Activated T-helper 17 cell treated with anti-CD3 and anti-CD28 coated beads, Interleukin-2, amount 50 U/mL, for 72 hours (primary cell): ENCODE results near the gene UGT1A10. TPM values are rescaled to one million over a fixed set of nuclear protein-coding genes. Genes with fewer than 3 reads are reported as not detected.
"Not testable (repeated sequence)": the region's sequence is repeated elsewhere in the genome, so short reads cannot be mapped to it uniquely, and the experiment has no call there.

Experiments
- ATAC-seq: fragments of 150-1000 bp; cut with Tn5 transposase; replicated peaks from 2 replicates; pipeline ENCODE4 v1.10.0; 2021; ENCODE audit warnings: mild to moderate bottlenecking, moderate library complexity
- H3K27ac Mint-ChIP-seq: one replicate; pipeline ENCODE4 v1.8.0; 2022; ENCODE audit warnings: mixed read lengths
- H3K27me3 Mint-ChIP-seq: one replicate; pipeline ENCODE4 v1.8.0; 2022; ENCODE audit warnings: mixed read lengths
- H3K36me3 Mint-ChIP-seq: one replicate; pipeline ENCODE4 v1.8.0; 2022; ENCODE audit warnings: low read depth, mild to moderate bottlenecking, mixed read lengths
- H3K4me1 Mint-ChIP-seq: one replicate; pipeline ENCODE4 v1.8.0; 2022; ENCODE audit warnings: mixed read lengths
- H3K4me3 Mint-ChIP-seq: one replicate; pipeline ENCODE4 v1.8.0; 2022; ENCODE audit warnings: mild to moderate bottlenecking, mixed read lengths
- H3K9me3 Mint-ChIP-seq: one replicate; pipeline ENCODE4 v1.8.0; 2022; ENCODE audit warnings: mixed read lengths
- total RNA-seq, 2 donors: library from RNA; stranded (reverse); gene quantifications; one replicate each; pipeline ENCODE4 v1.2.3, GENCODE V29; 2022

Gene UGT1A10
- total RNA-seq, 2 donors from 2014 or later = 0.16 TPM; not detected in 1

DNA sequence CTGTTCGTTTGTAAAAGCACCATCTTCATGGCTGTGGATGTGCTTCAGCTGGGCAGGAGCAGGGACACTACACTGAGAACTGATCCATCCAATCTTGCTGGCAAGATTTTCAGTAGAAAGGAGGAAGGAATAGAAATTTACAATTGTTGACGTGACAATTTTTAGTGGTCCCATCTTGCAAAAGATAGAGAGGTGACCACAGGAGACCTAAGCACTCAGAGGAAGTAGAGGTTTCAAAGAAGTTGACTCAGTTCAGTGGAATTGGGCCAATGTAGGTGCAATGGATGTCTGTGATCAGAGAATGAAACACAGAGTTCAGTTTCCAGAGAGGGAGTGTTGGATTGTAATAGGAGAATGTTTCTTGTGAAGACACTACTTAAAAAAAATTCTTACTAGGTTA lies 77.9 kb downstream of the UGT1A10 start:
- Mint-ChIP-seq H3K4me1 (no peaks in the 10 kb centered on the region), H3K27me3 (peaks cover 53% of the 10 kb centered on the region), H3K9me3 (no peaks in the 10 kb centered on the region), H3K36me3 (no peaks in the 10 kb centered on the region), H3K27ac (no peak overlapping the region), H3K4me3 (no peak overlapping the region)
- ATAC-seq = no peak

GRCh38 chr2:233718552-233718951 lies 82.3 kb downstream of the UGT1A10 start, which contains the start of gene UGT1A4:
TSS of gene UGT1A4 (plus strand) at chr2:233718736. CDS start at chr2:233718821, 85 bp downstream.
- no peaks in the 10 kb centered on the region for H3K4me1 Mint-ChIP-seq
- no peaks in the 10 kb centered on the region for H3K9me3 Mint-ChIP-seq
- no peak for ATAC-seq
- no peaks in the 10 kb centered on the region for H3K36me3 Mint-ChIP-seq
- peaks cover 40% of the 10 kb centered on the region for H3K27me3 Mint-ChIP-seq
- H3K27ac Mint-ChIP-seq = no peak within 1 kb of the TSS
- no peak within 1 kb of the TSS for H3K4me3 Mint-ChIP-seq

DNA sequence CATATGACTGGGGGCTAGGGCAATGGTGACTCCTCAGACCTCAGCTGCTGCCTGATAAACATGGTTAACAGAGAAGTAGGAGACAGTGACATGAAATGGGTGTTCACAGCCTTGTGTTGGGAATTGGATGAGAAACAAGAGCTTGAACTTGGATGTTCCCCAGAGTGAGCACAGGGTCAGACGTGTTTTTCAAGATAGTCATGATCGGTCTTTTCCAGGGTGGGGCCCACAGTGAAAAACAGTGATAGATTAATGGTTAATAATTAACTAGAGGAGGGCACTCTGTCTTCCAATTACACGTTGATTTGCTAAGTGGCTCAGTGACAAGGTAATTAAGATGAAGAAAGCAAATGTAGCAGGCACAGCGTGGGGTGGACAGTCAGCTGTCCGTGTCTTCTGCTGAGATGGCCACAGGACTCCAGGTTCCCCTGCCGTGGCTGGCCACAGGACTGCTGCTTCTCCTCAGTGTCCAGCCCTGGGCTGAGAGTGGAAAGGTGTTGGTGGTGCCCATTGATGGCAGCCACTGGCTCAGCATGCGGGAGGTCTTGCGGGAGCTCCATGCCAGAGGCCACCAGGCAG lies 92.6 kb downstream of the UGT1A10 start, which contains the start of gene UGT1A3:
Gene UGT1A3 (plus strand): TSS at position 320 of the 579 bp plus-strand sequence. CDS start 85 bp downstream, at position 405.
- Mint-ChIP-seq H3K36me3 (no peaks in the 10 kb centered on the region), H3K27ac (no peak within 1 kb of the TSS), H3K4me1 (no peaks in the 10 kb centered on the region), H3K27me3 (peaks cover 27% of the 10 kb centered on the region), H3K4me3 (no peak within 1 kb of the TSS), H3K9me3 (no peaks in the 10 kb centered on the region)
- ATAC-seq = no peak

- H3K27me3 Mint-ChIP-seq = peaks cover 38% of the 10 kb centered on the region
- not testable (repeated sequence) for H3K27ac Mint-ChIP-seq, H3K4me1 Mint-ChIP-seq, H3K9me3 Mint-ChIP-seq, H3K4me3 Mint-ChIP-seq, ATAC-seq, H3K36me3 Mint-ChIP-seq
Observed at GRCh38 chr2:233736868-233737653, 100.8 kb downstream of the UGT1A10 start.

- H3K9me3 Mint-ChIP-seq = no peaks in the 10 kb centered on the region
- H3K4me3 Mint-ChIP-seq = no peak overlapping the region
- H3K4me1 Mint-ChIP-seq = no peaks in the 10 kb centered on the region
- H3K27me3 Mint-ChIP-seq = peaks cover 21% of the 10 kb centered on the region
- ATAC-seq = no peak
- H3K36me3 Mint-ChIP-seq = no peaks in the 10 kb centered on the region
- H3K27ac Mint-ChIP-seq = no peak overlapping the region
Observed at GRCh38 chr2:233740870-233741269, 104.6 kb downstream of the UGT1A10 start.

DNA sequence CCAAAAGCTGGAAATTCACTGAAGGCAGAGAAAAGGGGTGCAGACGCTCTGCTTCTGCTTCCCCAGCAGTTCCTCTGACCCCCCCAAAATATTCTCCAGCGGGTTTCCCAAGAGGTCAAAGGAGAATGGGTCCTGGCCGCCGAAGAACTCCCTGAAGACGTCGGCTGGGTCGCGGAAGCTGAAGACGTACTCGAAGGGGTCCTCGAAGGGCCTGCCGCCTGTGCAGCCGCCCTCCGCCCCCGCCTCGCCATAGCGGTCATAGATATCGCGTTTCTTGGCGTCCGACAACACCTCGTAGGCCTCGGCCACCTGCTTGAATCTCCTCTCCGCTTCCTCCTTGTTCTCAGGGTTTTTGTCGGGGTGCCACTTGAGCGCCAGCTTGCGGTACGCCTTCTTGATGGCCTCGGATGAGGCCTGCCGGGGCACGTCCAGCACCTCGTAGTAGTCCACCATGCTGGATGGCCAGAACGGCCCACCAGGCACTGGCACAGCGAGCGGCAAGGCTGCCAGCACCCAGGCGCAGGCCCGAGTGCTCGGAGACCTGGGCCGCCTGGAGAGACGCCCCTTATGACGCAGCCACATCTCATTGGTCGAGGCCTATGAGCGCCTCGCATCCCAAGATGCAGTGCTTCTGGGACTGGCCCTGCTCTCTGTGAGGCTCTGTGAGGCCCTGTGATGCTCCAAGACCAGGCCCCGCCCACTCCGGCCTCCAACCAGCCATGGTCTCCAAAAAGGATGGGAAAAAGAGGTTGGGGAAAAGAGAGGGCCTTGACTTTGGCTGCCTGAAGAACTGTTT lies 107.4 kb downstream of the UGT1A10 start:
- no peak overlapping the region for H3K4me3 Mint-ChIP-seq
- no peak for ATAC-seq

GRCh38 chr2:233745073-233745755 lies 109.0 kb downstream of the UGT1A10 start:
- no peak overlapping the region for H3K27ac Mint-ChIP-seq
- no peak overlapping the region for H3K4me3 Mint-ChIP-seq
- peaks cover 34% of the 10 kb centered on the region for H3K27me3 Mint-ChIP-seq
- no peaks in the 10 kb centered on the region for H3K36me3 Mint-ChIP-seq
- ATAC-seq = no peak
- H3K4me1 Mint-ChIP-seq = no peaks in the 10 kb centered on the region
- peaks cover 3% of the 10 kb centered on the region for H3K9me3 Mint-ChIP-seq

More for the DNA sequence above, 107.4 kb downstream of the UGT1A10 start:
- H3K27me3 Mint-ChIP-seq = peaks cover 22% of the 10 kb centered on the region
- H3K36me3 Mint-ChIP-seq = no peaks in the 10 kb centered on the region
- H3K4me1 Mint-ChIP-seq = no peaks in the 10 kb centered on the region
- no peaks in the 10 kb centered on the region for H3K9me3 Mint-ChIP-seq
- H3K27ac Mint-ChIP-seq = no peak overlapping the region

DNA sequence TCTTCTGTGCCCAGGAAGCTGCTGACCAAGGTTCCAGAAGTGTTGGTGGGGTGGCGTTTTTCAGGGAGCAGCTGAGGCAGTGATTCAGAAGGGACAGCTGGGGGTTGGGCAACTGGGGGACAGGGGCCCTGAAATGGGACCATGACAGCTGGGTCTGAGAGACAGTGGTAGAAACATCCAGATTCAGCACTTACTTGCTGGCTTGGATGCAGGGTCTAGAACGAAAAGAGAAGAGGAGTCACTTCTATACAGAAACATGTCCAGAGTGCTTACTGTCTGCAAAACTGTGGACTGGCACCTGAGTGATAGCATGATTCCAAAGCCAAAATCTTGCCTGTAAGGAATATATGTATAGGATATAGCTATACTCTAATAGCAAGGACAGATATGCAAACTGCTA lies 109.6 kb downstream of the UGT1A10 start:
- not testable (repeated sequence) for H3K9me3 Mint-ChIP-seq, H3K27ac Mint-ChIP-seq, H3K4me1 Mint-ChIP-seq, H3K36me3 Mint-ChIP-seq, H3K4me3 Mint-ChIP-seq, ATAC-seq
- H3K27me3 Mint-ChIP-seq = peaks cover 35% of the 10 kb centered on the region

DNA sequence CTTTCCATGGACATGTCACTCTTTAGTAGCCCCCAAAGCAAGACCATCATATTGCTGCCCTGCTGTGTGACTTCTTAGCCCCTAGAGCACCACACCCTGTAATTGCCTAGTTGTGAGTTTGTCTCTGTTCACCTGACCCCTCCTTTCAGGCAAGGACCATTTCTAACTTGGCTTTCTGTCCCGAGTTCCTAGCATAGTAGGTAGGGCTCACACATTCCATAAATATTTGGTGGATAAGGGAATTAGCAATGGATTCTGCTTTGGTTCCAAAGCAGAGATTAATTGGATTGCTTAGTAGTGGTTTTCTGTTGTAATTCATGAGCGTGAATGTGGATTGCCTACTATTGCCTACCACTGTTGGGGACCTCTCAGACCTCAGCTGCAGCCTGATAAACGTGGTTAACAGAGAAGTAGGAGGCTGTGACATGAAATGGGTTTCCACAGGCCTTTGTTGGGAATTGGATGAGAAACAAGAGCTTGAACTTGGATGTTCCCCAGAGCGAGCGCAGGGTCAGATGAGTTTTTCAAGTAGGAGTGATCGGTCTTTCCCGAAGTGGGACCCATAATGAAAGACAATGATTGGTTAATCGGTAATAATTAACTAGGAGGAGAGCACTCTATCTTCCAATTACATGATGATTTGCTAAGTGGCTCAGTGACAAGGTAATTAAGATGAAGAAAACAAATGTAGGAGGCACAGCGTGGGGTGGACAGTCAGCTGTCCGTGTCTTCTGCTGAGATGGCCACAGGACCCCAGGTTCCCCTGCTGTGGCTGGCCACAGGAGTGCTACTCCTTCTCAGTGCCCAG lies 110.4 kb downstream of the UGT1A10 start:
- Mint-ChIP-seq H3K4me1 (no peaks in the 10 kb centered on the region), H3K4me3 (no peak overlapping the region), H3K9me3 (peaks cover 6% of the 10 kb centered on the region), H3K27me3 (peaks cover 31% of the 10 kb centered on the region), H3K36me3 (no peaks in the 10 kb centered on the region), H3K27ac (no peak overlapping the region)
- no peak for ATAC-seq

DNA sequence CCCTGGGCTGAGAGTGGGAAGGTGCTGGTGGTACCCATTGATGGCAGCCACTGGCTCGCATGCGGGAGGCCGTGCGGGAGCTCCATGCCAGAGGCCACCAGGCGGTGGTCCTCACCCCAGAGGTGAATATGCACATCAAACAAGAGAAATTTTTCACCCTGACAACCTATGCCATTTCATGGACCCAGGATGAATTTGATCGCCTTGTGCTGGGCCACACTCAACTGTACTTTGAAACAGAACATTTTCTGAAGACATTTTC lies 111.0 kb downstream of the UGT1A10 start:
- H3K27ac Mint-ChIP-seq = no peak overlapping the region
- no peak for ATAC-seq
- H3K4me1 Mint-ChIP-seq = no peaks in the 10 kb centered on the region

DNA sequence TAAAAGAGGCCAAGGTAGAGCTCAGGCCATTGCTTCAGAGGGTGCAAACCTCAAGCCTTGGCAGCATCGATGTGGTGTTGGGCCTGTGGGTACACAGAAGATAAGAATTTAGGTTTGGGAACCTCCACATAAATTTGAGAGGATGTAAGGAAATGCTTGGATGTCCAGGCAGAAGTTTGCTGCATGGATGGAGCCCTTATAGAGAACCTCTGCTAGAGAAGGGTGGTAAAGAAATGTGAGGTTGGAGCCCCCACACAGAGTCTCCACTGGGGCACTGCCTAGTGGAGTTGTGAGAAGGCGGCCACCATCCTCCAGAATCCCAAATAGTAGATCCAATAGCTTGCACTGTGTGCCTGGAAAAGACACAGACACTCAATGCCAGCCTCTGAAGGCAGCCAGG lies 114.4 kb downstream of the UGT1A10 start:
- H3K36me3 Mint-ChIP-seq, ATAC-seq, H3K27ac Mint-ChIP-seq, H3K4me1 Mint-ChIP-seq, H3K9me3 Mint-ChIP-seq, H3K4me3 Mint-ChIP-seq: not testable (repeated sequence)
- peaks cover 39% of the 10 kb centered on the region for H3K27me3 Mint-ChIP-seq

More for the DNA sequence above, 111.0 kb downstream of the UGT1A10 start:
- Mint-ChIP-seq H3K27me3 (peaks cover 31% of the 10 kb centered on the region), H3K36me3 (no peaks in the 10 kb centered on the region), H3K4me3 (no peak overlapping the region), H3K9me3 (peaks cover 7% of the 10 kb centered on the region)

DNA sequence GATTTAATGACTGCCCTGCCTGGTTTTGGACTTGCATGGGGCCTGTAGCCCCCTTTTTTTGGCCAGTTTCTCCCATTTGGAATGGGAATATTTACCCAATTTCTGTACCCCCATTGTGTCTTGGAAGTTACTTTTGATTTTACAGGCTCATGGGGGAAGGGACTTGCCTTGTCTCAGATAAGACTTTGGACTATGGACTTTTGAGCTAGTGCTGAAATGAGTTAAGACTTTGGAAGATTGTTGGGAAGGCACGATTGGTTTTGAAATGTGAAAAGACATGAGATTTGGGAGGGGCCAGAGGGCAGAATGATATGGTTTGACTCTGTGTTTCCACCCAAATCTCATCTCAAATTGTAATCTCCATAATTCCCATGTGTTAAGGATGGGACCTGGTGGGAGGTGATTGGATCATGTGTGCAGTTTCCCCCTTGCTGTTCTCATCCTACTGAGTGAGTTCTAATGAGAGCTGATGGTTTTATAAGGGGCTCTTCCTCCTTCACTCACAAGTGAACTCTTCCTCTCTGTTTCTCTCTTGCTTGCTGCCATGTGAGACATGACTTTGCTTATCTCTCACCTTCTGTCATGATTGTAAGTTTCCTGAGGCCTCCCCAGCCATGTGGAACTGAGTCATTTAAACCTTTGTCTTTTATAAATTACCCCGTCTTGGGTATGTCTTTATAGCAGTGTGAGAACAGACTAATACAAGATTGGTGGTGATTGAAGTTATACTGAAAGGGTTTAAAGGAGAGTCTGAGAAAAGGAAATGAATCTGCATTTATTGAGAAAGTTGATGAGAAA lies 115.2 kb downstream of the UGT1A10 start:
- H3K36me3 Mint-ChIP-seq, H3K4me1 Mint-ChIP-seq, H3K27ac Mint-ChIP-seq, H3K9me3 Mint-ChIP-seq, H3K4me3 Mint-ChIP-seq, ATAC-seq: not testable (repeated sequence)
- peaks cover 39% of the 10 kb centered on the region for H3K27me3 Mint-ChIP-seq

GRCh38 chr2:233754872-233755611 lies 118.8 kb downstream of the UGT1A10 start:
- H3K27ac Mint-ChIP-seq = no peak overlapping the region
- H3K4me3 Mint-ChIP-seq = no peak overlapping the region
- peaks cover 4% of the 10 kb centered on the region for H3K9me3 Mint-ChIP-seq
- peaks cover 14% of the 10 kb centered on the region for H3K27me3 Mint-ChIP-seq
- no peaks in the 10 kb centered on the region for H3K4me1 Mint-ChIP-seq
- ATAC-seq = no peak
- H3K36me3 Mint-ChIP-seq = no peaks in the 10 kb centered on the region
